HepG2 (cell line): ENCODE data around the gene TMEM239. TPM values are rescaled to one million over a fixed set of nuclear protein-coding genes. Genes with fewer than 3 reads are reported as not detected.

Source experiments
- BRD4 ChIP-seq: sonication (generic); formaldehyde crosslinking; IDR thresholded peaks from 2 replicates; pipeline ENCODE4 v1.4.0; 2020; ENCODE audit warnings: missing genetic modification reagents
- FOXO1 ChIP-seq: sonication (generic); formaldehyde crosslinking; IDR thresholded peaks from 2 replicates; pipeline ENCODE4 v1.4.0; 2020; ENCODE audit warnings: missing genetic modification reagents
- ISX ChIP-seq: sonication (generic); formaldehyde crosslinking; conservative IDR thresholded peaks from 2 replicates; pipeline ENCODE4 v1.5.0; 2020; ENCODE audit warnings: missing genetic modification reagents
- KAT8 ChIP-seq: IDR thresholded peaks from 2 replicates; pipeline ENCODE4 v1.6.1; 2016; ENCODE audit warnings: missing genetic modification reagents, missing compliant biosample characterization
- MEIS2 ChIP-seq: sonication (generic); formaldehyde crosslinking; IDR thresholded peaks from 2 replicates; pipeline ENCODE4 v1.9.0; 2021; ENCODE audit warnings: mild to moderate bottlenecking, missing genetic modification reagents
- MLLT10 ChIP-seq: sonication (generic); formaldehyde crosslinking; IDR thresholded peaks from 2 replicates; pipeline ENCODE4 v1.4.0; 2020; ENCODE audit warnings: missing genetic modification reagents
- NR2F6 ChIP-seq, 2 experiments: IDR thresholded peaks; 2 replicates each; pipeline ENCODE4 v1.6.1; 2016; ENCODE audit warnings: antibody characterized with exemption in 1 of 2, mild to moderate bottlenecking in 1 of 2
- POLR2G ChIP-seq: fragments of 200-400 bp; formaldehyde crosslinking; IDR thresholded peaks from 2 replicates; pipeline ENCODE4 v1.6.1; 2018; ENCODE audit warnings: mild to moderate bottlenecking, low read depth, low read length, moderate library complexity
- RFXANK ChIP-seq: IDR thresholded peaks from 2 replicates; pipeline ENCODE4 v1.6.1; 2016
- SRSF4 ChIP-seq: fragments of 200-400 bp; formaldehyde crosslinking; IDR thresholded peaks from one replicate; pipeline ENCODE4 v1.6.1; 2018; ENCODE audit warnings: mild to moderate bottlenecking, low read depth, low read length, moderate library complexity; ENCODE audit not compliant: poor library complexity, severe bottlenecking
- TEAD2 ChIP-seq: sonication (generic); formaldehyde crosslinking; IDR thresholded peaks from 2 replicates; pipeline ENCODE4 v1.9.0; 2021; ENCODE audit warnings: missing genetic modification reagents
- TRAFD1 ChIP-seq: sonication (generic); formaldehyde crosslinking; IDR thresholded peaks from 2 replicates; pipeline ENCODE4 v1.5.1; 2020; ENCODE audit warnings: missing genetic modification reagents, mild to moderate bottlenecking, borderline replicate concordance
- ZNF232 ChIP-seq: sonication (generic); formaldehyde crosslinking; IDR thresholded peaks from 2 replicates; pipeline ENCODE4 v1.4.0; 2020; ENCODE audit warnings: missing genetic modification reagents, borderline replicate concordance
- ZNF292 ChIP-seq: sonication (generic); formaldehyde crosslinking; IDR thresholded peaks from 2 replicates; pipeline ENCODE4 v1.8.1; 2022; ENCODE audit warnings: mild to moderate bottlenecking, low read depth, missing genetic modification reagents, borderline replicate concordance
- ZNF430 ChIP-seq: sonication (generic); formaldehyde crosslinking; IDR thresholded peaks from 2 replicates; pipeline ENCODE4 v1.9.0; 2021; ENCODE audit warnings: mild to moderate bottlenecking, missing genetic modification reagents
- ZNF446 ChIP-seq: sonication (generic); formaldehyde crosslinking; IDR thresholded peaks from 2 replicates; pipeline ENCODE4 v1.5.0; 2020; ENCODE audit warnings: mild to moderate bottlenecking, missing genetic modification reagents
- ZNF777 ChIP-seq: sonication (generic); formaldehyde crosslinking; IDR thresholded peaks from 2 replicates; pipeline ENCODE4 v1.4.0; 2020; ENCODE audit warnings: missing genetic modification reagents
- ZSCAN20 ChIP-seq: sonication (generic); formaldehyde crosslinking; IDR thresholded peaks from 2 replicates; pipeline ENCODE4 v1.4.0; 2020; ENCODE audit warnings: missing genetic modification reagents, mild to moderate bottlenecking, borderline replicate concordance
- polyA plus RNA-seq, 8 experiments: library from polyadenylated mRNA; depleted of rRNA in 3 of 8; stranded (reverse) in 7 of 8; unstranded in 1 of 8; fragments of >200 nt; fragmentation: Illumina TruSeq in 4 of 8; extraction: Trizol in 4 of 8; gene quantifications; 2 replicates each; pipeline versions ENCODE4 v1.2.1 to v1.2.3, GENCODE V29; 2011 to 2016; ENCODE audit warnings: low read depth in 4 of 8, missing spikeins in 1 of 8, mixed read lengths in 1 of 8; ENCODE audit not compliant: insufficient read depth in 1 of 8
- total RNA-seq, 5 experiments: library from RNA; depleted of rRNA; stranded (reverse); fragments of >200 nt; fragmentation: Illumina TruSeq; extraction: Trizol; gene quantifications; 2 replicates each; pipeline ENCODE4 v1.2.3, GENCODE V29; 2016; ENCODE audit warnings: low read depth in 1 of 5
- TF ChIP-seq, protein P1 (sequence below): sonication (generic); formaldehyde crosslinking; IDR thresholded peaks from 2 replicates; pipeline ENCODE4 v1.8.0; 2023; ENCODE audit warnings: mild to moderate bottlenecking, missing genetic modification reagents
- TF ChIP-seq, protein P2 (sequence below): sonication (generic); formaldehyde crosslinking; IDR thresholded peaks from 2 replicates; pipeline ENCODE4 v1.9.0; 2021; ENCODE audit warnings: missing genetic modification reagents, borderline replicate concordance
- TF ChIP-seq, protein P3 (sequence below): sonication (generic); formaldehyde crosslinking; IDR thresholded peaks from 2 replicates; pipeline ENCODE4 v1.5.0; 2020; ENCODE audit warnings: mild to moderate bottlenecking, missing genetic modification reagents

TMEM239 gene
- total and polyA plus RNA-seq, 2 of the 13 experiments (the other 11 are each of a cell fraction or from before 2014, with no cell fraction given): not detected

DNA sequence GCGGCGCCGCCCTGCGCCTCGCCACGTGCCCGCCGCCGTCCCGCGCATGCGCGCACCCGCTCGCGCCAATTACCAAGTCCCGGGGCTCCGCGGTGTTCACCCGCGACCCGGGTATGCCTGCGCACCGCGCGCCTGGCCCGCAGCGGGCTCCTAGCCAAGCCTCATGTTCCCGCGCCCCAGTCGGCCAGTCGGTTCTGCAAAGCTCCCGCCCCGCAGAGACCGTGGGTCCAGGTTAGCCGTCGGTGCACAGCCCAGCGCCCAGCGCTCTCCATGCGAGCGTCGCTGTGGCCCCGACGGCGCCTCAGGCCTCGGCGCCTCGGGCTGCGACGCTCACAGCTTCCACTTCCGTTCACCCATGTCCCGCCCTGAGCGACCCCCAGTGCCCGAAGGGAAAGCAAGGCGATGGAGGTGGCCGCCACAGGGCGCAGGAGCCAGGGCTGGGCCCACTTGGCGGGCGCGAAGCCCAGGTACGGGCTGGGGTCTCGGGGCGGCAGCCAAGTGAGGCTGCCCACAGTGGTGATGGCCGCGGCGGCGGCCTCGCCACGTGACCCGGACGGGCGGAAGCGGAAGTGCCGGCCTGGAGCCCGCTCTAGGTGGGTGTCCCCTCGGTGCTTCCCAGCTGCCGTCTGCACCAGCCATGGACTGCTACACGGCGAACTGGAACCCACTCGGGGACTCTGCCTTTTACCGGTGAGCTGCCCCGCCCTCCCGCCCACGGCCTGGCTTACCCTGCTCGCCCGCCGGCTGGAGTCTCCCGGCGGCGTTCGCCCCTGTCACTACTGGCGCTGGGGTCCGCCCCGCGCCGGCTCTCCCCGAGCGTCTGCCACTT lies 24.2 kb downstream of the TMEM239 start, which contains the start of the genes PCED1A and VPS16 (continued):
- TF ChIP-seq TRAFD1 (CRISPR knock-in tag): no peak; the same call in 1 of the 2 replicates
- 0 out of 2 replicates have a peak, but pooled peaks have one; percentile 4 for TF ChIP-seq MLLT10 (CRISPR knock-in tag)
- TF ChIP-seq, protein P1, sequence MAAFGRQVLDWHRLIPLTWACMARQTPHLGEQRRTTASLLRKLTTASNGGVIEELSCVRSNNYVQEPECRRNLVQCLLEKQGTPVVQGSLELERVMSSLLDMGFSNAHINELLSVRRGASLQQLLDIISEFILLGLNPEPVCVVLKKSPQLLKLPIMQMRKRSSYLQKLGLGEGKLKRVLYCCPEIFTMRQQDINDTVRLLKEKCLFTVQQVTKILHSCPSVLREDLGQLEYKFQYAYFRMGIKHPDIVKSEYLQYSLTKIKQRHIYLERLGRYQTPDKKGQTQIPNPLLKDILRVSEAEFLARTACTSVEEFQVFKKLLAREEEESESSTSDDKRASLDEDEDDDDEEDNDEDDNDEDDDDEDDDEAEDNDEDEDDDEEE: peak; percentile 97
- TF ChIP-seq, protein P2, sequence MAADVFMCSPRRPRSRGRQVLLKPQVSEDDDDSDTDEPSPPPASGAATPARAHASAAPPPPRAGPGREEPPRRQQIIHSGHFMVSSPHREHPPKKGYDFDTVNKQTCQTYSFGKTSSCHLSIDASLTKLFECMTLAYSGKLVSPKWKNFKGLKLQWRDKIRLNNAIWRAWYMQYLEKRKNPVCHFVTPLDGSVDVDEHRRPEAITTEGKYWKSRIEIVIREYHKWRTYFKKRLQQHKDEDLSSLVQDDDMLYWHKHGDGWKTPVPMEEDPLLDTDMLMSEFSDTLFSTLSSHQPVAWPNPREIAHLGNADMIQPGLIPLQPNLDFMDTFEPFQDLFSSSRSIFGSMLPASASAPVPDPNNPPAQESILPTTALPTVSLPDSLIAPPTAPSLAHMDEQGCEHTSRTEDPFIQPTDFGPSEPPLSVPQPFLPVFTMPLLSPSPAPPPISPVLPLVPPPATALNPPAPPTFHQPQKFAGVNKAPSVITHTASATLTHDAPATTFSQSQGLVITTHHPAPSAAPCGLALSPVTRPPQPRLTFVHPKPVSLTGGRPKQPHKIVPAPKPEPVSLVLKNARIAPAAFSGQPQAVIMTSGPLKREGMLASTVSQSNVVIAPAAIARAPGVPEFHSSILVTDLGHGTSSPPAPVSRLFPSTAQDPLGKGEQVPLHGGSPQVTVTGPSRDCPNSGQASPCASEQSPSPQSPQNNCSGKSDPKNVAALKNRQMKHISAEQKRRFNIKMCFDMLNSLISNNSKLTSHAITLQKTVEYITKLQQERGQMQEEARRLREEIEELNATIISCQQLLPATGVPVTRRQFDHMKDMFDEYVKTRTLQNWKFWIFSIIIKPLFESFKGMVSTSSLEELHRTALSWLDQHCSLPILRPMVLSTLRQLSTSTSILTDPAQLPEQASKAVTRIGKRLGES: peak; percentile 90; the same call in 1 of the 2 replicates
- TF ChIP-seq RFXANK (CRISPR knock-in tag): no peak; the same call in 1 of the 2 replicates
- TF ChIP-seq TEAD2 (CRISPR knock-in tag): peak; percentile 69; the same call in 1 of the 2 replicates
- peak; percentile 99 for TF ChIP-seq KAT8
- peak; percentile 94 for TF ChIP-seq POLR2G
- TF ChIP-seq ISX: peak; percentile 97; the same call in 1 of the 2 replicates
- TF ChIP-seq SRSF4: no peak
- TF ChIP-seq ZNF430: peak; percentile 98
- TF ChIP-seq FOXO1 (CRISPR knock-in tag): peak; percentile 66
- peak; percentile 100 for TF ChIP-seq ZNF777 (CRISPR knock-in tag)
- TF ChIP-seq, protein P3, sequence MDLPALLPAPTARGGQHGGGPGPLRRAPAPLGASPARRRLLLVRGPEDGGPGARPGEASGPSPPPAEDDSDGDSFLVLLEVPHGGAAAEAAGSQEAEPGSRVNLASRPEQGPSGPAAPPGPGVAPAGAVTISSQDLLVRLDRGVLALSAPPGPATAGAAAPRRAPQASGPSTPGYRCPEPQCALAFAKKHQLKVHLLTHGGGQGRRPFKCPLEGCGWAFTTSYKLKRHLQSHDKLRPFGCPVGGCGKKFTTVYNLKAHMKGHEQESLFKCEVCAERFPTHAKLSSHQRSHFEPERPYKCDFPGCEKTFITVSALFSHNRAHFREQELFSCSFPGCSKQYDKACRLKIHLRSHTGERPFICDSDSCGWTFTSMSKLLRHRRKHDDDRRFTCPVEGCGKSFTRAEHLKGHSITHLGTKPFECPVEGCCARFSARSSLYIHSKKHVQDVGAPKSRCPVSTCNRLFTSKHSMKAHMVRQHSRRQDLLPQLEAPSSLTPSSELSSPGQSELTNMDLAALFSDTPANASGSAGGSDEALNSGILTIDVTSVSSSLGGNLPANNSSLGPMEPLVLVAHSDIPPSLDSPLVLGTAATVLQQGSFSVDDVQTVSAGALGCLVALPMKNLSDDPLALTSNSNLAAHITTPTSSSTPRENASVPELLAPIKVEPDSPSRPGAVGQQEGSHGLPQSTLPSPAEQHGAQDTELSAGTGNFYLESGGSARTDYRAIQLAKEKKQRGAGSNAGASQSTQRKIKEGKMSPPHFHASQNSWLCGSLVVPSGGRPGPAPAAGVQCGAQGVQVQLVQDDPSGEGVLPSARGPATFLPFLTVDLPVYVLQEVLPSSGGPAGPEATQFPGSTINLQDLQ (CRISPR knock-in tag): peak; percentile 66; the same call in 1 of the 2 replicates
- no peak for TF ChIP-seq NR2F6 (IDR thresholded peaks at IDR 0.05)
- peak; percentile 31; the same call in 1 of the 2 replicates for TF ChIP-seq NR2F6 (CRISPR knock-in tag; IDR thresholded peaks at IDR 0.05)
- TF ChIP-seq BRD4 (CRISPR knock-in tag): peak; percentile 100
- peak; percentile 25; the same call in 1 of the 2 replicates for TF ChIP-seq ZNF292 (CRISPR knock-in tag)
- TF ChIP-seq ZSCAN20: peak; percentile 98
- peak; percentile 95 for TF ChIP-seq ZNF446 (CRISPR knock-in tag)
- peak; percentile 76 for TF ChIP-seq MEIS2 (CRISPR knock-in tag)
- TF ChIP-seq ZNF232 (CRISPR knock-in tag): peak; percentile 88
